A673 (cell line): ENCODE data around the gene TAAR2. TPM values are rescaled to one million over a fixed set of nuclear protein-coding genes. Genes with fewer than 3 reads are reported as not detected.

ENCODE experiments used
- BruUV-seq: library from RNA; stranded (reverse); fragments of 400-500 nt; replicated peaks from 2 replicates; lab custom pipeline; 2021; lab: Mats Ljungman, UMichigan
- CTCF ChIA-PET: fragments of 300-600 bp; sonication (Branson Sonifier 250); formaldehyde crosslinking; loops from one replicate; lab custom pipeline; 2022; ENCODE audit warnings: antibody characterized with exemption; lab: Charles Lee
- POLR2A ChIA-PET: fragments of 300-600 bp; sonication (Branson Sonifier 250); formaldehyde crosslinking; loops from one replicate; lab custom pipeline; 2022; ENCODE audit warnings: antibody characterized with exemption; ENCODE audit not compliant: low non-redundant PET; lab: Charles Lee
- DNase-seq: peaks from one replicate; pipeline ENCODE4 v3.0.0-alpha.2; 2015; ENCODE audit warnings: low spot score
- H3K27ac ChIP-seq: fragments of 200-600 bp; sonication (generic); 2 replicates; pipeline ENCODE4 v1.5.1; 2016; ENCODE audit warnings: mixed run types, low read depth, mild to moderate bottlenecking, mixed read lengths, antibody characterized with exemption, low read length; ENCODE audit not compliant: poor library complexity, severe bottlenecking
- H3K27me3 ChIP-seq: fragments of 200-600 bp; sonication (generic); replicated peaks from 2 replicates; pipeline ENCODE4 v1.6.1; 2017; ENCODE audit warnings: mixed run types, low read depth, mild to moderate bottlenecking, mixed read lengths, antibody characterized with exemption, low read length; ENCODE audit not compliant: insufficient read depth, poor library complexity
- H3K36me3 ChIP-seq: fragments of 200-600 bp; sonication (generic); 2 replicates; pipeline ENCODE4 v1.6.1; 2016; ENCODE audit warnings: mixed run types, mild to moderate bottlenecking, mixed read lengths, antibody characterized with exemption, low read length; ENCODE audit not compliant: insufficient read depth, poor library complexity, severe bottlenecking
- H3K4me1 ChIP-seq: fragments of 200-600 bp; sonication (generic); 2 replicates; pipeline ENCODE4 v1.6.1; 2017; ENCODE audit warnings: mixed run types, mild to moderate bottlenecking, mixed read lengths, antibody characterized with exemption, low read length; ENCODE audit not compliant: insufficient read depth, poor library complexity, severe bottlenecking
- H3K4me3 ChIP-seq: fragments of 200-600 bp; sonication (generic); 2 replicates; pipeline ENCODE4 v1.5.1; 2016; ENCODE audit warnings: low read depth, mixed run types, mild to moderate bottlenecking, mixed read lengths, low read length; ENCODE audit not compliant: poor library complexity, severe bottlenecking
- H3K9me3 ChIP-seq: fragments of 200-600 bp; sonication (generic); 2 replicates; pipeline ENCODE4 v1.6.1; 2016; ENCODE audit warnings: mixed run types, low read depth, mild to moderate bottlenecking, mixed read lengths, antibody characterized with exemption, low read length; ENCODE audit not compliant: poor library complexity, severe bottlenecking
- EZH2 ChIP-seq: fragments of 200-600 bp; sonication (generic); IDR thresholded peaks from 2 replicates; pipeline ENCODE4 v1.6.1; 2017; ENCODE audit warnings: borderline replicate concordance, low read depth, mild to moderate bottlenecking, mixed read lengths, antibody characterized with exemption, low read length; ENCODE audit not compliant: poor library complexity, severe bottlenecking
- intact Hi-C: fragments of 100-400 bp; cut with micrococcal nuclease; formaldehyde crosslinking; loops from one replicate; pipeline ENCODE4 v1.10.0; 2022; ENCODE audit not compliant: unreplicated experiment
- total RNA-seq: library from RNA; stranded (reverse); gene quantifications from 2 replicates; pipeline ENCODE4 v1.2.3, GENCODE V29; 2021
- TF ChIP-seq, protein P1 (sequence below): fragments of 300-800, 200-600 bp; sonication (generic); conservative IDR thresholded peaks from 2 replicates; pipeline ENCODE4 v1.5.1; 2017; ENCODE audit warnings: low read depth, mild to moderate bottlenecking, antibody characterized with exemption, low read length, moderate library complexity, mixed read lengths

The TAAR2 gene
- total RNA-seq, 1 experiment from 2014 or later: not detected

DNA sequence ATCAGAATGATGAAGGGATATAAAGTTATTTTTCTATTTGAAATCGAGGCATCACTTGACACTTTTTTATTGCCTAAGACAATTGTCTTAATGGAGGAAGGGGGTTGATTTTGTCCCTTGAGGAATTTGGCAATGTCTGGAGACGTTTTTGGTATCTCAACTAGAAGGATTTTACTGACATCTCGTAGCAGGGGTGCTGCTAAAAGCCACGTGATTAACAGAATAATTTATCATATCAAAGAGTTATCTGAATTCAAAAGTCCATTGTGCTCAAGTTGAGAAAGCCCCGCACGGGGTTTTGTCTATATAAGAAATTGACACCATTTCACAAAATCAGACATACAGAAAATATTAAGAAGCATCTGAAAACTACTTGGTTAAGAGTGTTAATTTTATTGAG is 55.5 kb downstream of the TAAR2 start:
- Histone ChIP-seq H3K4me1 (no peaks in the 10 kb centered on the region), H3K27ac (no peak overlapping the region), H3K4me3 (no peak overlapping the region), H3K27me3 (peaks cover 81% of the 10 kb centered on the region), H3K9me3 (no peaks in the 10 kb centered on the region), H3K36me3 (no peaks in the 10 kb centered on the region)
- intact Hi-C loops: no loop called here
- ChIA-PET POLR2A (no interaction called here), CTCF (no interaction called here)
- BruUV-seq: no TSS peak
- no peak for DNase-seq
- no peak for TF ChIP-seq EZH2
- TF ChIP-seq, protein P1, sequence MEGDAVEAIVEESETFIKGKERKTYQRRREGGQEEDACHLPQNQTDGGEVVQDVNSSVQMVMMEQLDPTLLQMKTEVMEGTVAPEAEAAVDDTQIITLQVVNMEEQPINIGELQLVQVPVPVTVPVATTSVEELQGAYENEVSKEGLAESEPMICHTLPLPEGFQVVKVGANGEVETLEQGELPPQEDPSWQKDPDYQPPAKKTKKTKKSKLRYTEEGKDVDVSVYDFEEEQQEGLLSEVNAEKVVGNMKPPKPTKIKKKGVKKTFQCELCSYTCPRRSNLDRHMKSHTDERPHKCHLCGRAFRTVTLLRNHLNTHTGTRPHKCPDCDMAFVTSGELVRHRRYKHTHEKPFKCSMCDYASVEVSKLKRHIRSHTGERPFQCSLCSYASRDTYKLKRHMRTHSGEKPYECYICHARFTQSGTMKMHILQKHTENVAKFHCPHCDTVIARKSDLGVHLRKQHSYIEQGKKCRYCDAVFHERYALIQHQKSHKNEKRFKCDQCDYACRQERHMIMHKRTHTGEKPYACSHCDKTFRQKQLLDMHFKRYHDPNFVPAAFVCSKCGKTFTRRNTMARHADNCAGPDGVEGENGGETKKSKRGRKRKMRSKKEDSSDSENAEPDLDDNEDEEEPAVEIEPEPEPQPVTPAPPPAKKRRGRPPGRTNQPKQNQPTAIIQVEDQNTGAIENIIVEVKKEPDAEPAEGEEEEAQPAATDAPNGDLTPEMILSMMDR: no peak

DNA sequence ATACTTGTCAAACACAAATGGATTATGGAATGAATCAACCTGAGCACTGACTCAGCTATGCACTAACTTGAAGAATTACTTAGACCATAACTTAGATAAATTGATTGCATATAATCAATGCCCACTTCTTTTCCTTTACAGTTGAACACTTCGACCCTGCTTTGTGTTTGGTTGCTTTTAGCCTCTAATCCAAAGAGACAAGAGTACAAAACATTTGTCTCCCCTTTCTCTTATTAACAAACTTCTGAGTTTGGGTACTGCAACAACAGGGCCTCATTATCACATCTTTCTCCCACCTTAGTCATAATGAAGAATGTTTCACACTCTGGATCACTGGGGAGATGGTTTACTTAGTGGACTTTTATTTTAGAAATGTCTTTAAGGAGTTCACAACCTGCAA is 56.5 kb downstream of the TAAR2 start:
- no peak overlapping the region for H3K27ac ChIP-seq
- ChIA-PET CTCF (no interaction called here), POLR2A (interaction anchor here (0.6 kb wide), 1 partner anchor 255 kb away, joined by 3 read pairs; no protein-coding TSS in a partner anchor)
- H3K36me3 ChIP-seq: no peaks in the 10 kb centered on the region
- no peak for DNase-seq
- H3K27me3 ChIP-seq: peaks cover 83% of the 10 kb centered on the region
- H3K9me3 ChIP-seq: no peaks in the 10 kb centered on the region
- no TSS peak for BruUV-seq
- TF ChIP-seq, protein P1: no peak
- no peak for TF ChIP-seq EZH2
- H3K4me3 ChIP-seq: no peak overlapping the region
- no peaks in the 10 kb centered on the region for H3K4me1 ChIP-seq
- intact Hi-C loops: no loop called here

Other genes starting within 250 kb of the TAAR2 start
- gene MOXD1, start 222.8 kb downstream of the TAAR2 start, total RNA-seq: not detected in 2 replicates
- 19.5 and 22.4 TPM in 2 replicates for gene STX7, start 111.2 kb downstream of the TAAR2 start, total RNA-seq
- not detected in 2 replicates for gene TAAR9, start 86.0 kb downstream of the TAAR2 start, total RNA-seq
- not detected in 2 replicates for gene TAAR8, start 71.6 kb downstream of the TAAR2 start, total RNA-seq
- gene TAAR6, start 54.0 kb downstream of the TAAR2 start, total RNA-seq: not detected in 2 replicates
- not detected in 2 replicates for gene TAAR5, start 34.5 kb downstream of the TAAR2 start, total RNA-seq
- gene TAAR1, start 34.9 kb upstream of the TAAR2 start, total RNA-seq: not detected in 2 replicates
- gene VNN1, start 89.8 kb upstream of the TAAR2 start, total RNA-seq: not detected in 2 replicates
- not detected in 2 replicates for gene VNN2, start 133.6 kb upstream of the TAAR2 start, total RNA-seq
- 24.4 and 25.2 TPM in 2 replicates for gene SLC18B1, start 174.4 kb upstream of the TAAR2 start, total RNA-seq
- gene RPS12, start 190.3 kb upstream of the TAAR2 start, total RNA-seq: 913 and 995 TPM in 2 replicates